SU-DHL-6 (cell line): ENCODE data around the gene RBM20.

ENCODE experiments used
- EZH2phosphoT487 ChIP-seq: fragments of 200-600 bp; sonication (generic), shearing (Covaris generic); conservative IDR thresholded peaks from 2 replicates; pipeline ENCODE4 v1.6.1; 2018; ENCODE audit warnings: mild to moderate bottlenecking, antibody characterized with exemption, low read length, moderate library complexity, mixed read lengths
- TF ChIP-seq, protein P1 (sequence below): fragments of 200-600 bp; sonication (generic); IDR thresholded peaks from one replicate; pipeline ENCODE4 v1.5.1; 2017; ENCODE audit warnings: antibody characterized with exemption, mild to moderate bottlenecking, low read length, moderate library complexity; ENCODE audit not compliant: insufficient read depth, poor library complexity, severe bottlenecking

DNA sequence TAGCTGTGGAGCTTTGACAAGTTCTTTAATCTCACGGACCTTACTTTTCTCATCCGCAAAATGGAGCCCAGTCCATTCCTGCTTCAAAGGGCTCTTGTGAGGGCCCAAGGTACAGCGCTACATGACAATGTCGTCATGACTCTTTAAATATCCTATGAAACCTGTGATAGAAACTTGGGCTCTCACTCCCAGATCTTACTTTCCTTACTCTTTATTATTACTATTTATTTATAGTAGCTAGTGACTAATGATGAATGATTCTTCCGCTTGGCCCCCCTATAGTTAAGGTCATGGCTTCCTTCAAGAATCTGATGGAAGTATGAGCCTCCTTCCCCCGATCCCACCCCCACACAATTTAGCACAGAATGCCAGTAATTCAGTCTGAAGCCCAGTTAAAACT is 41.9 kb downstream of the RBM20 start:
- TF ChIP-seq, protein P1, sequence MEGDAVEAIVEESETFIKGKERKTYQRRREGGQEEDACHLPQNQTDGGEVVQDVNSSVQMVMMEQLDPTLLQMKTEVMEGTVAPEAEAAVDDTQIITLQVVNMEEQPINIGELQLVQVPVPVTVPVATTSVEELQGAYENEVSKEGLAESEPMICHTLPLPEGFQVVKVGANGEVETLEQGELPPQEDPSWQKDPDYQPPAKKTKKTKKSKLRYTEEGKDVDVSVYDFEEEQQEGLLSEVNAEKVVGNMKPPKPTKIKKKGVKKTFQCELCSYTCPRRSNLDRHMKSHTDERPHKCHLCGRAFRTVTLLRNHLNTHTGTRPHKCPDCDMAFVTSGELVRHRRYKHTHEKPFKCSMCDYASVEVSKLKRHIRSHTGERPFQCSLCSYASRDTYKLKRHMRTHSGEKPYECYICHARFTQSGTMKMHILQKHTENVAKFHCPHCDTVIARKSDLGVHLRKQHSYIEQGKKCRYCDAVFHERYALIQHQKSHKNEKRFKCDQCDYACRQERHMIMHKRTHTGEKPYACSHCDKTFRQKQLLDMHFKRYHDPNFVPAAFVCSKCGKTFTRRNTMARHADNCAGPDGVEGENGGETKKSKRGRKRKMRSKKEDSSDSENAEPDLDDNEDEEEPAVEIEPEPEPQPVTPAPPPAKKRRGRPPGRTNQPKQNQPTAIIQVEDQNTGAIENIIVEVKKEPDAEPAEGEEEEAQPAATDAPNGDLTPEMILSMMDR: no peak
- TF ChIP-seq EZH2phosphoT487: no peak
